Panc1 (cell line): ENCODE results near the gene ZNF30. TPM values are rescaled to one million over a fixed set of nuclear protein-coding genes. Genes with fewer than 3 reads are reported as not detected.

Experiments used
- ATAC-seq: fragments of 200-7000 bp; cut with Tn5 transposase; 2 replicates; pipeline ENCODE4 v1.9.1; 2020; ENCODE audit warnings: mild to moderate bottlenecking, moderate library complexity
- BruUV-seq: library from RNA; stranded (reverse); fragments of 400-500 nt; replicated peaks from 2 replicates; lab custom pipeline; 2021; lab: Mats Ljungman, UMichigan
- CTCF ChIA-PET: fragments of 300-600 bp; sonication (Branson Sonifier 250); formaldehyde crosslinking; loops from one replicate; lab custom pipeline; 2022; ENCODE audit warnings: antibody characterized with exemption; lab: Charles Lee
- POLR2A ChIA-PET: fragments of 300-600 bp; sonication (Branson Sonifier 250); formaldehyde crosslinking; loops from one replicate; lab custom pipeline; 2022; ENCODE audit warnings: antibody characterized with exemption; lab: Charles Lee
- DNase-seq: peaks from one replicate; pipeline ENCODE4 v3.0.0-alpha.2; 2010; ENCODE audit warnings: low read depth, low spot score
- H3K27ac ChIP-seq: 2 replicates; pipeline ENCODE4 v1.5.1; 2011; ENCODE audit warnings: mild to moderate bottlenecking, low read length, inconsistent platforms
- H3K27me3 ChIP-seq: fragments of 200-500 bp; sonication (Bioruptor generic); 2 replicates; pipeline ENCODE4 v1.6.0; 2014; ENCODE audit warnings: low read length, inconsistent platforms; ENCODE audit not compliant: control insufficient read depth, insufficient read depth
- H3K36me3 ChIP-seq: fragments of 200-500 bp; sonication (Bioruptor generic); 2 replicates; pipeline ENCODE4 v1.5.1; 2014; ENCODE audit warnings: inconsistent platforms, mild to moderate bottlenecking, low read length, moderate library complexity; ENCODE audit not compliant: control insufficient read depth, insufficient read depth
- H3K4me1 ChIP-seq: 2 replicates; pipeline ENCODE4 v1.5.1; 2011; ENCODE audit warnings: inconsistent platforms, mild to moderate bottlenecking, low read length, moderate library complexity; ENCODE audit not compliant: control insufficient read depth, insufficient read depth
- H3K4me3 ChIP-seq, 2 experiments: 2 replicates each; pipeline ENCODE4 v1.5.1; 2011 to 2012; ENCODE audit warnings: low read depth in 2 of 2, low read length in 2 of 2, mild to moderate bottlenecking in 2 of 2, inconsistent platforms in 1 of 2, moderate library complexity in 1 of 2
- H3K9me3 ChIP-seq: fragments of 200-500 bp; sonication (Bioruptor generic); 2 replicates; pipeline ENCODE4 v1.5.1; 2014; ENCODE audit warnings: low read depth, mild to moderate bottlenecking, inconsistent platforms, low read length, moderate library complexity; ENCODE audit not compliant: control insufficient read depth, insufficient read depth
- CTCF ChIP-seq: fragments of 450-650 bp; IDR thresholded peaks from 2 replicates; pipeline ENCODE4 v1.5.1; 2017; ENCODE audit warnings: mild to moderate bottlenecking
- POLR2AphosphoS5 ChIP-seq: IDR thresholded peaks from 2 replicates; pipeline ENCODE4 v1.6.1; 2012; ENCODE audit warnings: mild to moderate bottlenecking, low read depth, low read length, moderate library complexity
- REST ChIP-seq, 2 experiments: IDR thresholded peaks; 2 replicates each; pipeline ENCODE4 v1.6.1; 2011 to 2012; ENCODE audit warnings: low read depth in 2 of 2, control low read depth in 1 of 2, low read length in 1 of 2, mild to moderate bottlenecking in 1 of 2, moderate library complexity in 1 of 2; ENCODE audit not compliant: insufficient read depth in 1 of 2
- SIN3A ChIP-seq: IDR thresholded peaks from 2 replicates; pipeline ENCODE4 v1.6.1; 2012; ENCODE audit warnings: low read depth, mild to moderate bottlenecking, low read length, moderate library complexity, borderline replicate concordance; ENCODE audit not compliant: insufficient read depth
- TCF7L2 ChIP-seq: IDR thresholded peaks from 2 replicates; pipeline ENCODE4 v1.6.1; 2011; ENCODE audit warnings: mild to moderate bottlenecking, low read depth, low read length, inconsistent platforms
- in situ Hi-C: cut with HindIII; loops from 2 replicates; pipeline ENCODE4 v1.10.0; 2016; ENCODE audit warnings: low sequenced_read_pairs, low pct_unique_long_range_greater_than_20kb
- intact Hi-C: fragments of 100-400 bp; cut with micrococcal nuclease; formaldehyde crosslinking; loops from one replicate; pipeline ENCODE4 v1.10.0; 2022; ENCODE audit not compliant: unreplicated experiment
- total RNA-seq: library from RNA; stranded (reverse); gene quantifications from one replicate; pipeline ENCODE4 v1.2.1, GENCODE V29; 2021; ENCODE audit not compliant: unreplicated experiment

The ZNF30 gene
- total RNA-seq, 1 experiment from 2014 or later: 5.3 TPM

- BruUV-seq: no TSS peak
- DNase-seq (no peak), ATAC-seq (no peak)
- POLR2A ChIA-PET: no interaction called here
- H3K27me3 ChIP-seq: no peaks in the 10 kb centered on the region
- H3K4me3 ChIP-seq: no peak overlapping the region
- in situ Hi-C loops: no loop called here
- H3K4me1 ChIP-seq: no peaks in the 10 kb centered on the region
- no peak for TF ChIP-seq CTCF
- TF ChIP-seq TCF7L2: no peak
- TF ChIP-seq REST (IDR thresholded peaks at IDR 0.05; ENCODE audit: insufficient read depth in 1 of 2, low read depth in 2 of 2, low read length in 1 of 2): no peak
- TF ChIP-seq SIN3A: no peak
- TF ChIP-seq POLR2AphosphoS5: no peak
- H3K27ac ChIP-seq: no peak overlapping the region
- no peaks in the 10 kb centered on the region for H3K36me3 ChIP-seq
- CTCF ChIA-PET: no interaction called here
- intact Hi-C loops: no loop called here
- peaks cover 7% of the 10 kb centered on the region; the same call in 1 of the 2 replicates for H3K9me3 ChIP-seq
Measured at GRCh38 chr19:34936184-34936583, 9.5 kb downstream of the ZNF30 start.

- no peaks in the 10 kb centered on the region for H3K4me1 ChIP-seq
- H3K27ac ChIP-seq: no peak overlapping the region
- H3K4me3 ChIP-seq: no peak overlapping the region
- POLR2A ChIA-PET: interaction anchor here (0.7 kb wide), 1 partner anchor 786 kb away, joined by 5 read pairs; no protein-coding TSS in a partner anchor
- CTCF ChIA-PET: no interaction called here
- no peaks in the 10 kb centered on the region for H3K27me3 ChIP-seq
- no TSS peak for BruUV-seq
- intact Hi-C loops (no loop called here), in situ Hi-C loops (no loop called here)
- DNase-seq: no peak
- no peak for ATAC-seq
- TF ChIP-seq REST (IDR thresholded peaks at IDR 0.05; ENCODE audit: insufficient read depth in 1 of 2, low read depth in 2 of 2, low read length in 1 of 2) (no peak), CTCF (no peak), TCF7L2 (no peak), POLR2AphosphoS5 (no peak), SIN3A (no peak)
- no peaks in the 10 kb centered on the region for H3K36me3 ChIP-seq
- H3K9me3 ChIP-seq: peaks cover 23% of the 10 kb centered on the region
Measured at GRCh38 chr19:34938886-34939285, 12.2 kb downstream of the ZNF30 start.
